CD14-positive monocyte (primary cell): ENCODE results near the gene KLRK1. TPM values are rescaled to one million over a fixed set of nuclear protein-coding genes. Genes with fewer than 3 reads are reported as not detected.

Experiments used
- DNase-seq, 3 donors: peaks; one replicate each; pipeline ENCODE4 v3.0.0-alpha.2; 2011 to 2022
- H2AFZ ChIP-seq: 2 replicates; pipeline ENCODE4 v1.6.0; 2012; ENCODE audit warnings: mild to moderate bottlenecking, low read depth, low read length, inconsistent platforms; ENCODE audit not compliant: insufficient read depth, poor library complexity, severe bottlenecking
- H3K27ac ChIP-seq, 2 donors: 1 replicate in 1 of 2; 2 replicates in 1 of 2; pipeline ENCODE4 v1.5.1; 2012 to 2013; ENCODE audit warnings: low read length in 2 of 2, control low read depth in 1 of 2, inconsistent platforms in 1 of 2, low read depth in 1 of 2, mild to moderate bottlenecking in 1 of 2
- H3K27me3 ChIP-seq, 2 donors: one replicate each; pipeline versions ENCODE4 v1.6.0 to v1.6.1; 2011 to 2013; ENCODE audit warnings: low read length in 2 of 2; ENCODE audit not compliant: control insufficient read depth in 2 of 2, insufficient read depth in 2 of 2
- H3K36me3 ChIP-seq, 2 donors: replicated peaks in 1 of 2; 1 replicate in 1 of 2; 2 replicates in 1 of 2; pipeline versions ENCODE4 v1.5.1 to v1.6.1; 2012 to 2013; ENCODE audit warnings: low read length in 2 of 2, control low read depth in 1 of 2, inconsistent platforms in 1 of 2, mild to moderate bottlenecking in 1 of 2; ENCODE audit not compliant: insufficient read depth in 2 of 2, control insufficient read depth in 1 of 2
- H3K4me1 ChIP-seq, 2 donors: 1 replicate in 1 of 2; 2 replicates in 1 of 2; pipeline versions ENCODE4 v1.5.1 to v1.6.1; 2012 to 2013; ENCODE audit warnings: low read length in 2 of 2, control low read depth in 1 of 2, inconsistent platforms in 1 of 2, mild to moderate bottlenecking in 1 of 2, moderate library complexity in 1 of 2; ENCODE audit not compliant: insufficient read depth in 2 of 2, control insufficient read depth in 1 of 2
- H3K4me2 ChIP-seq: replicated peaks from 2 replicates; pipeline ENCODE3; 2012; ENCODE audit warnings: low read length, moderate library complexity, mild to moderate bottlenecking; ENCODE audit not compliant: poor library complexity, severe bottlenecking; ENCODE audit errors: extremely low read depth
- H3K4me3 ChIP-seq, 3 experiments: fragments of 200-600 bp in 1 of 3; sonication (generic) in 1 of 3; replicated peaks in 1 of 3; 1 replicate in 2 of 3; 2 replicates in 1 of 3; pipeline ENCODE4 v1.5.1; 2011 to 2013; ENCODE audit warnings: low read length in 3 of 3, mild to moderate bottlenecking in 3 of 3, control low read depth in 2 of 3, low read depth in 2 of 3, inconsistent platforms in 1 of 3, moderate library complexity in 1 of 3
- H3K79me2 ChIP-seq: 2 replicates; pipeline ENCODE4 v1.6.0; 2012; ENCODE audit warnings: mild to moderate bottlenecking, control low read depth, inconsistent platforms, low read length, moderate library complexity; ENCODE audit not compliant: insufficient read depth
- H3K9ac ChIP-seq: 2 replicates; pipeline ENCODE4 v1.6.0; 2017; ENCODE audit warnings: low read length, mild to moderate bottlenecking; ENCODE audit not compliant: insufficient read depth, poor library complexity, severe bottlenecking
- H3K9me3 ChIP-seq, 2 donors: replicated peaks in 1 of 2; 1 replicate in 1 of 2; 2 replicates in 1 of 2; pipeline versions ENCODE4 v1.5.1 to v1.6.1; 2012 to 2013; ENCODE audit warnings: low read length in 2 of 2, control low read depth in 1 of 2; ENCODE audit not compliant: control insufficient read depth in 1 of 2, insufficient read depth in 1 of 2
- H4K20me1 ChIP-seq: 2 replicates; pipeline ENCODE4 v1.6.0; 2012; ENCODE audit warnings: mild to moderate bottlenecking, low read length, control low read depth, moderate library complexity; ENCODE audit not compliant: insufficient read depth
- H3K27ac Mint-ChIP-seq, 7 donors: one replicate each; pipeline ENCODE4 v1.8.0; 2020; ENCODE audit warnings: mild to moderate bottlenecking in 7 of 7, mixed read lengths in 7 of 7, moderate library complexity in 6 of 7, inconsistent platforms in 2 of 7
- H3K27me3 Mint-ChIP-seq, 3 donors: one replicate each; pipeline ENCODE4 v1.8.0; 2021 to 2022; ENCODE audit warnings: low read depth in 3 of 3, mild to moderate bottlenecking in 3 of 3, mixed read lengths in 3 of 3, moderate library complexity in 3 of 3, inconsistent platforms in 1 of 3
- H3K36me3 Mint-ChIP-seq, 2 donors: one replicate each; pipeline ENCODE4 v1.8.0; 2020; ENCODE audit warnings: mixed read lengths in 2 of 2, inconsistent platforms in 1 of 2, mild to moderate bottlenecking in 1 of 2
- H3K4me1 Mint-ChIP-seq: one replicate; pipeline ENCODE4 v1.8.0; 2020; ENCODE audit warnings: mild to moderate bottlenecking, mixed read lengths
- H3K4me3 Mint-ChIP-seq, 2 donors: one replicate each; pipeline ENCODE4 v1.8.0; 2020; ENCODE audit warnings: mild to moderate bottlenecking in 2 of 2, mixed read lengths in 2 of 2, moderate library complexity in 1 of 2
- H3K9me3 Mint-ChIP-seq, 7 donors: one replicate each; pipeline ENCODE4 v1.8.0; 2020 to 2022; ENCODE audit warnings: mixed read lengths in 7 of 7, mild to moderate bottlenecking in 6 of 7, moderate library complexity in 6 of 7, inconsistent platforms in 2 of 7
- WGBS: methylation state at CpG from one replicate; pipeline ENCODE4 v1.1.5; 2013; ENCODE audit warnings: missing lambda C conversion rate; ENCODE audit not compliant: insufficient coverage; 5-methylcytosine and 5-hydroxymethylcytosine counted together
- intact Hi-C, 2 donors: fragments of 100-400 bp; cut with micrococcal nuclease; formaldehyde crosslinking; loops; one replicate each; pipeline versions ENCODE4 v1.15.0 to v1.15.1; 2023
- polyA plus RNA-seq, 3 donors: library from polyadenylated mRNA; depleted of rRNA in 1 of 3; unstranded in 2 of 3; stranded (reverse) in 1 of 3; fragments of 300-500 nt in 2 of 3; fragments of >200 nt in 1 of 3; fragmentation: Illumina TruSeq in 2 of 3; gene quantifications; 1 replicate in 2 of 3; 2 replicates in 1 of 3; pipeline ENCODE4 v1.2.3, GENCODE V29; 2012 to 2021
- TF ChIP-seq, protein P1 (sequence below): fragments of 200-600 bp; IDR thresholded peaks from one replicate; pipeline ENCODE4 v1.8.0; 2022; ENCODE audit warnings: antibody characterized with exemption, mild to moderate bottlenecking

KLRK1 gene
- polyA plus RNA-seq, 3 donors, result 0.05 to 1.3 (median 1.3) TPM

DNA sequence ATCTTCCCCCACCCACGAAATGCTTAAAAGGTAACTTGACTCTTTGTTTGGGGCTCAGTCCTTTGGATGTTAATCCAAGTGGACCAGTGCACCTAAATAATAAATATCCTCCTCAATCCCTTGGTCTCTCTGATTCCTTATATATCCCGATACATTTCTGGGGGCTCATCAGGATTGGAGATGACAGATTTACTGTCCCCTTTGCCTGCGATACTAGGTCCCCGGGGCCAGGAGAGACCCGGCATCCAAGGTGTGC lies 26.3 kb downstream of the KLRK1 start:
- Histone ChIP-seq H3K27me3 (no peaks in the 10 kb centered on the region), H3K4me1 (peaks cover 24 to 29% of the 10 kb centered on the region in 2 donors), H3K9ac (no peak overlapping the region), H3K9me3 (peaks cover 0 to 9% of the 10 kb centered on the region in 2 donors), H3K27ac (peak overlapping the region in 1 of 2 donors; percentile 97), H3K4me3 (peak overlapping the region in 1 of 3 experiments; percentile 91), H4K20me1 (no peaks in the 10 kb centered on the region), H2AFZ (peak overlapping the region; percentile 96), H3K36me3 (no peaks in the 10 kb centered on the region), H3K4me2 (peak overlapping the region; percentile 75), H3K79me2 (no peaks in the 10 kb centered on the region)
- H3K27ac Mint-ChIP-seq, result no peak overlapping the region
- peaks cover 8% of the 10 kb centered on the region for H3K4me1 Mint-ChIP-seq
- no peaks in the 10 kb centered on the region for H3K36me3 Mint-ChIP-seq
- 100% methylated on average over 3 of the region's 5 CpGs for WGBS
- H3K27me3 Mint-ChIP-seq, result no peaks in the 10 kb centered on the region
- H3K9me3 Mint-ChIP-seq, result peaks cover 4 to 15% (median 8%) of the 10 kb centered on the region in 7 donors
- TF ChIP-seq, protein P1, sequence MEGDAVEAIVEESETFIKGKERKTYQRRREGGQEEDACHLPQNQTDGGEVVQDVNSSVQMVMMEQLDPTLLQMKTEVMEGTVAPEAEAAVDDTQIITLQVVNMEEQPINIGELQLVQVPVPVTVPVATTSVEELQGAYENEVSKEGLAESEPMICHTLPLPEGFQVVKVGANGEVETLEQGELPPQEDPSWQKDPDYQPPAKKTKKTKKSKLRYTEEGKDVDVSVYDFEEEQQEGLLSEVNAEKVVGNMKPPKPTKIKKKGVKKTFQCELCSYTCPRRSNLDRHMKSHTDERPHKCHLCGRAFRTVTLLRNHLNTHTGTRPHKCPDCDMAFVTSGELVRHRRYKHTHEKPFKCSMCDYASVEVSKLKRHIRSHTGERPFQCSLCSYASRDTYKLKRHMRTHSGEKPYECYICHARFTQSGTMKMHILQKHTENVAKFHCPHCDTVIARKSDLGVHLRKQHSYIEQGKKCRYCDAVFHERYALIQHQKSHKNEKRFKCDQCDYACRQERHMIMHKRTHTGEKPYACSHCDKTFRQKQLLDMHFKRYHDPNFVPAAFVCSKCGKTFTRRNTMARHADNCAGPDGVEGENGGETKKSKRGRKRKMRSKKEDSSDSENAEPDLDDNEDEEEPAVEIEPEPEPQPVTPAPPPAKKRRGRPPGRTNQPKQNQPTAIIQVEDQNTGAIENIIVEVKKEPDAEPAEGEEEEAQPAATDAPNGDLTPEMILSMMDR, result no peak
- no peak overlapping the region for H3K4me3 Mint-ChIP-seq
- DNase-seq, result no peak
- intact Hi-C loops, result loop anchor here in 1 of 2 donors (5.0 kb wide), 1 partner anchor 44 kb away; the partner anchor contains the start of gene KLRC4

DNA sequence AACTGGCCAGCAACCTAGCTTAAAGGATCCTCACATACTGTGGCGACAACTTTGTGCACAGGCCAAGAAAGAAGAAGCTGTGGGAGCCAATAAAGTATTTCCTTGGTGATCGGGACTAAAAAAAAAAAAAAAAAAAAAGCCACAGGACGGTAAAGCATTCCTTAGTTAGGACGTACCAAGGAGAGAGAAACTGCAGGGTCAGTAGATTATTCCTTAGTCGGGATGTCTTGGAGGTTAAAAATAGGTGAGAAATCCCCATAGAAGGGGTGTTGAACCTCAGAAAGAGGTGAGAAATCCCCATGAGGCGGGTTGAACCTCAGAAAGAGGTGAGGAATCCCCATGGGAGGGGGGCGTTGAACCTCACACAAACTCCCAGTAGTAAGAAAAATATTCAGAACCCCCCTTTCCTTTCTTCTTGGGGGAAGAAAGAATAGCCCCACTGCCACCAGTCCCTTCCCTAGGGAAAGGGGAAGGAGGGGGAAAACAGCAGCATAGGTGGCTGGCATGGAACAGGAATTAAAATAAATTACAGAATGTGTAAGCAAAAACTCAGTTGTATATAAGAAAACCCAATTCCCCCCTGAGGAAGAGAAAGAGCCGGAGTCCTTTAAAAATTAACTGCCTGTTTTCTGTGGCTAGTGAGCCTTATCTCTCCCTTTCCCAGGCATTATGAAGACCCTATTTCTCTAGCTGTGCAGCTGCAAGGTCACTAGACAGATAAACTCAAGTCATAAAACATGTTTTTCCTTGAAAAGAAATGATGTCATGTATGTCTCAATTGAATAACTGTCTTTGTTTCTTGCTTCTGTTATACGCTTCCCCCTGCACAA lies 26.8 kb downstream of the KLRK1 start:
- Histone ChIP-seq H4K20me1 (no peaks in the 10 kb centered on the region), H3K27me3 (no peaks in the 10 kb centered on the region), H2AFZ (peak overlapping the region; percentile 96), H3K79me2 (no peaks in the 10 kb centered on the region), H3K4me2 (no peak overlapping the region), H3K4me3 (no peak overlapping the region), H3K9me3 (peaks cover under 1 to 6% of the 10 kb centered on the region in 2 donors), H3K4me1 (peaks cover 24 to 29% of the 10 kb centered on the region in 2 donors), H3K27ac (no peak overlapping the region), H3K36me3 (no peaks in the 10 kb centered on the region), H3K9ac (no peak overlapping the region)
- Mint-ChIP-seq H3K27ac (peak overlapping the region in 1 of 7 donors; percentile 6), H3K27me3 (peaks cover 0 to 2% (median 0%) of the 10 kb centered on the region in 3 donors), H3K4me1 (peaks cover 3% of the 10 kb centered on the region), H3K4me3 (no peak overlapping the region), H3K9me3 (peaks cover 1 to 13% (median 6%) of the 10 kb centered on the region in 7 donors), H3K36me3 (no peaks in the 10 kb centered on the region)
- WGBS, result 50% methylated on average over 2 of the region's 9 CpGs
- intact Hi-C loops, result loop anchor here in 1 of 2 donors (5.0 kb wide), 1 partner anchor 44 kb away; the partner anchor contains the start of gene KLRC4
- TF ChIP-seq, protein P1, result no peak
- no peak for DNase-seq
